22Rv1 (cell line): ENCODE data around the gene SARNP.

Experiments
- ZFX ChIP-seq: fragments of 450-650 bp; IDR thresholded peaks from 2 replicates; pipeline ENCODE4 v1.6.1; 2017; ENCODE audit warnings: antibody characterized with exemption, borderline replicate concordance
- TF ChIP-seq, protein P1 (sequence below): fragments of 450-650 bp; IDR thresholded peaks from 2 replicates; pipeline ENCODE4 v1.5.1; 2017; ENCODE audit warnings: mild to moderate bottlenecking

DNA sequence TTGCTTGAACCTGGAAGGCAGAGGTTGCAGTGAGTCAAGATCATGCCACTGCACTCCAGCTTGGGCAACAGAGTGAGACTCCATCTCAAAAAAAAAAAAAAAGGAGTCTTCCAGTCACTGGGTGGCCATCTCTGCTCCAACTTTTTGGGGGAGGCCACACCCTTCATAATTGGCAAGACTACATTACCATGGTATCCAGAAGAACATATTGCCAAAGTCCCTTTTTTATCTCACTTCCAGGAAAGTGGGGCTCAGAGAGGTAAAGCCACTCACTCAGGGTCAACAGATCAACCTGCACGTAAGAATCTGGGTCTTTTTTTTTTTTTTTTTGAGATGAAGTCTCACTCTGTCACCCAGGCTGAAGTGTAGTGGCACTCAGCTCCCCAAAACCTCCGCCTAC lies 83.7 kb downstream of the SARNP start:
- TF ChIP-seq, protein P1, sequence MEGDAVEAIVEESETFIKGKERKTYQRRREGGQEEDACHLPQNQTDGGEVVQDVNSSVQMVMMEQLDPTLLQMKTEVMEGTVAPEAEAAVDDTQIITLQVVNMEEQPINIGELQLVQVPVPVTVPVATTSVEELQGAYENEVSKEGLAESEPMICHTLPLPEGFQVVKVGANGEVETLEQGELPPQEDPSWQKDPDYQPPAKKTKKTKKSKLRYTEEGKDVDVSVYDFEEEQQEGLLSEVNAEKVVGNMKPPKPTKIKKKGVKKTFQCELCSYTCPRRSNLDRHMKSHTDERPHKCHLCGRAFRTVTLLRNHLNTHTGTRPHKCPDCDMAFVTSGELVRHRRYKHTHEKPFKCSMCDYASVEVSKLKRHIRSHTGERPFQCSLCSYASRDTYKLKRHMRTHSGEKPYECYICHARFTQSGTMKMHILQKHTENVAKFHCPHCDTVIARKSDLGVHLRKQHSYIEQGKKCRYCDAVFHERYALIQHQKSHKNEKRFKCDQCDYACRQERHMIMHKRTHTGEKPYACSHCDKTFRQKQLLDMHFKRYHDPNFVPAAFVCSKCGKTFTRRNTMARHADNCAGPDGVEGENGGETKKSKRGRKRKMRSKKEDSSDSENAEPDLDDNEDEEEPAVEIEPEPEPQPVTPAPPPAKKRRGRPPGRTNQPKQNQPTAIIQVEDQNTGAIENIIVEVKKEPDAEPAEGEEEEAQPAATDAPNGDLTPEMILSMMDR, result no peak
- no peak for TF ChIP-seq ZFX
